K562 (cell line): ENCODE results near the gene LEPR. TPM values are rescaled to one million over a fixed set of nuclear protein-coding genes. Genes with fewer than 3 reads are reported as not detected.

Source experiments
- ATAC-seq: fragments of 200-7000 bp; cut with Tn5 transposase; 3 replicates; pipeline ENCODE4 v1.9.1; 2020; ENCODE audit warnings: moderate library complexity
- BruUV-seq: library from RNA; stranded (reverse); fragments of 400-500 nt; replicated peaks from 2 replicates; lab custom pipeline; 2021; lab: Mats Ljungman, UMichigan
- CTCF ChIA-PET: fragments of 300-600 bp; formaldehyde crosslinking; extraction: SDS; loops from one replicate; lab custom pipeline; 2021; ENCODE audit warnings: low intra/inter-chr PET ratio; lab: Yijun Ruan, JAX
- POLR2A ChIA-PET: fragments of 300-600, 350-650 bp; sonication (Branson Sonifier 250); formaldehyde crosslinking; extraction: SDS; loops from one replicate; lab custom pipeline; 2021; ENCODE audit warnings: antibody characterized with exemption, inconsistent platforms; lab: Yijun Ruan, JAX
- DNase-seq, 4 experiments: peaks; one replicate each; pipeline versions ENCODE4 v3.0.0 to v3.0.0-alpha.2; 2011 to 2018; ENCODE audit warnings: low spot score in 3 of 4, mixed read lengths in 3 of 4; ENCODE audit errors: extremely low read depth in 1 of 4
- FAIRE-seq: peaks from 2 replicates; lab custom pipeline; 2011; peaks lifted over from hg19 to GRCh38; lab: Jason Lieb, UNC
- H2AFZ ChIP-seq: 2 replicates; pipeline ENCODE4 v1.6.0; 2011; ENCODE audit warnings: low read depth, low read length, control low read depth, inconsistent platforms
- H3K27ac ChIP-seq: fragments of 200-600 bp; 3 replicates; pipeline ENCODE4 v1.8.0; 2011; ENCODE audit warnings: low read depth, mild to moderate bottlenecking, control low read depth, inconsistent platforms, low read length, moderate library complexity, mixed read lengths; ENCODE audit errors: extremely low read depth
- H3K27me3 ChIP-seq, 2 experiments: fragments of 300-600 bp in 1 of 2; 2 replicates in 1 of 2; 3 replicates in 1 of 2; pipeline versions ENCODE4 v1.6.0 to v1.8.0; 2011; ENCODE audit warnings: inconsistent platforms in 2 of 2, low read length in 2 of 2, mild to moderate bottlenecking in 1 of 2, mixed read lengths in 1 of 2, moderate library complexity in 1 of 2; ENCODE audit not compliant: control insufficient read depth in 2 of 2, insufficient read depth in 2 of 2
- H3K36me3 ChIP-seq: fragments of 300-600 bp; 3 replicates; pipeline ENCODE4 v1.8.0; 2011; ENCODE audit warnings: mild to moderate bottlenecking, low read length, inconsistent platforms; ENCODE audit not compliant: control insufficient read depth, insufficient read depth
- H3K4me1 ChIP-seq, 2 experiments: fragments of 200-600 bp in 1 of 2; replicated peaks in 1 of 2; 2 replicates in 1 of 2; 3 replicates in 1 of 2; pipeline versions ENCODE4 v1.5.1 to v1.8.0; 2011; ENCODE audit warnings: inconsistent platforms in 2 of 2, low read length in 2 of 2, mild to moderate bottlenecking in 1 of 2, mixed read lengths in 1 of 2, moderate library complexity in 1 of 2; ENCODE audit not compliant: control insufficient read depth in 2 of 2, insufficient read depth in 2 of 2
- H3K4me2 ChIP-seq: 2 replicates; pipeline ENCODE4 v1.6.1; 2011; ENCODE audit warnings: low read length, control low read depth, inconsistent platforms, mixed read lengths; ENCODE audit not compliant: insufficient read depth
- H3K4me3 ChIP-seq: fragments of 200-600 bp; sonication (generic), shearing (Covaris generic); 2 replicates; pipeline ENCODE4 v1.5.1; 2016; ENCODE audit warnings: control low read depth, inconsistent platforms
- H3K79me2 ChIP-seq: fragments of 200-600 bp; 3 replicates; pipeline ENCODE4 v1.8.0; 2011; ENCODE audit warnings: low read length, inconsistent platforms; ENCODE audit not compliant: control insufficient read depth, insufficient read depth
- H3K9ac ChIP-seq, 2 experiments: 2 replicates each; pipeline versions ENCODE4 v1.6.0 to v1.6.1; 2011; ENCODE audit warnings: low read depth in 2 of 2, low read length in 2 of 2, control low read depth in 1 of 2, inconsistent platforms in 1 of 2, mild to moderate bottlenecking in 1 of 2, mixed read lengths in 1 of 2; ENCODE audit not compliant: insufficient read depth in 1 of 2
- H3K9me1 ChIP-seq: one replicate; pipeline ENCODE4 v1.6.0; 2011; ENCODE audit warnings: inconsistent platforms, mild to moderate bottlenecking, low read length, moderate library complexity; ENCODE audit not compliant: control insufficient read depth, insufficient read depth
- H3K9me3 ChIP-seq: replicated peaks from 2 replicates; pipeline ENCODE4 v1.5.1; 2011; ENCODE audit warnings: low read depth, low read length, inconsistent platforms; ENCODE audit not compliant: control insufficient read depth, insufficient read depth
- H4K20me1 ChIP-seq: replicated peaks from 2 replicates; pipeline ENCODE4 v1.6.1; 2011; ENCODE audit warnings: low read length, inconsistent platforms, mixed read lengths; ENCODE audit not compliant: control insufficient read depth, insufficient read depth
- IFI16 ChIP-seq: fragments of 250-450 bp; sonication (Bioruptor Pico); IDR thresholded peaks from 2 replicates; pipeline ENCODE4 v2.1.2; 2022; ENCODE audit warnings: mild to moderate bottlenecking, inconsistent platforms
- KLF1 ChIP-seq: fragments of 450-650 bp; IDR thresholded peaks from 2 replicates; pipeline ENCODE4 v1.6.1; 2016; ENCODE audit warnings: missing genetic modification characterization, missing compliant biosample characterization
- MECOM ChIP-seq: fragments of 250-450 bp; sonication (Bioruptor Pico); IDR thresholded peaks from 2 replicates; pipeline ENCODE4 v1.8.0; 2022; ENCODE audit warnings: inconsistent platforms
- SETDB1 ChIP-seq: IDR thresholded peaks from one replicate; pipeline ENCODE4 v1.6.1; 2012; ENCODE audit warnings: low read length, control low read depth, inconsistent platforms
- SNRNP70 ChIP-seq: fragments of 200-400 bp; formaldehyde crosslinking; optimal IDR thresholded peaks from 2 replicates; pipeline ENCODE3; 2017; ENCODE audit warnings: low read depth, low read length
- ZNF212 ChIP-seq: fragments of 450-650 bp; formaldehyde crosslinking; IDR thresholded peaks from 2 replicates; pipeline ENCODE4 v1.4.0; 2020; ENCODE audit warnings: mild to moderate bottlenecking
- ZNF263 ChIP-seq: sonication (generic); formaldehyde crosslinking; IDR thresholded peaks from 2 replicates; pipeline ENCODE4 v1.8.0; 2022; ENCODE audit warnings: mild to moderate bottlenecking, missing genetic modification reagents, borderline replicate concordance
- WGBS: fragments of 100-300 bp; shearing (Covaris generic); methylation state at CpG from one replicate; pipeline ENCODE4 v1.1.6; 2016; ENCODE audit warnings: low coverage, mixed read lengths; ENCODE audit not compliant: insufficient coverage; ENCODE audit errors: missing lambda C conversion rate; 5-methylcytosine and 5-hydroxymethylcytosine counted together
- in situ Hi-C: fragments of 300-500 bp; cut with MboI; formaldehyde crosslinking; loops from 4 replicates; pipeline ENCODE4 v1.15.0; 2018; ENCODE audit warnings: inconsistent platforms, mixed read lengths
- intact Hi-C: fragments of 100-400 bp; cut with micrococcal nuclease; formaldehyde crosslinking; loops from 2 replicates; pipeline ENCODE4 v1.14.2; 2022
- polyA plus RNA-seq, 8 experiments: library from polyadenylated mRNA; depleted of rRNA in 4 of 8; stranded (reverse) in 5 of 8; unstranded in 3 of 8; fragments of >200 nt; fragmentation: Nextera tagmentation in 2 of 8; fragmentation: Illumina TruSeq in 1 of 8; extraction: Ambion mirVana in 2 of 8; extraction: Trizol in 1 of 8; gene quantifications; 2 replicates each; pipeline versions ENCODE4 v1.2.1 to v1.2.3, GENCODE V29; 2011 to 2014; ENCODE audit warnings: inconsistent platforms in 1 of 8, missing spikeins in 1 of 8
- total RNA-seq, 7 experiments: library from RNA; depleted of rRNA in 6 of 7; stranded (reverse); fragments of >200 nt in 6 of 7; fragmentation: Illumina TruSeq in 2 of 7; extraction: Trizol in 2 of 7; gene quantifications; 2 replicates each; pipeline versions ENCODE4 v1.2.1 to v1.2.3, GENCODE V29; 2011 to 2021; ENCODE audit warnings: low replicate concordance in 1 of 7
- TF ChIP-seq, protein P1 (sequence below), 2 experiments: fragments of 450-650 bp; IDR thresholded peaks; 2 replicates each; pipeline ENCODE4 v1.6.1; 2016; ENCODE audit warnings: mild to moderate bottlenecking in 2 of 2, borderline replicate concordance in 1 of 2, low read depth in 1 of 2, moderate library complexity in 1 of 2

Gene LEPR
- total and polyA plus RNA-seq, 9 of the 15 experiments (the other 6 are each of a cell fraction or from before 2014, with no cell fraction given) = 12.2 to 111 (median 43.1) TPM

DNA sequence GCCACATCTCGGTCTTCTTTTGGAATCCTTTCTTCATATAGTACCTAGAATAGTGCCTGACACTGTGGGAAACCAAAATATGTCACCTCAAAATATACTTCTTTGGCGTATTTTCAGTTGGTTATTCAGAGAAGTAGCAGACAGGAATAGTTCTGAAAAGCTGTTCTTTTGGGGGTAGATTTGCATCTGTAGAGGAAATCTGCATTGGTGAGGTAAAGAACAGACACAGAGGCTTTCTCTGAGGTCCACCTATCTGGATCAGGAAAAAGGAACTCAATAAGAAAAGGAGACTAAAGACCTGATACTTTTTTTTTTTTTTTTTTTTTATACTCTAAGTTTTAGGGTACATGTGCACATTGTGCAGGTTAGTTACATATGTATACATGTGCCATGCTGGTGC, 23.2 kb downstream of the LEPR start:
- TF ChIP-seq ZNF212 (CRISPR knock-in tag) (no peak), ZNF263 (no peak), IFI16 (CRISPR knock-in tag) (no peak), SETDB1 (no peak), KLF1 (no peak), SNRNP70 (no peak), MECOM (CRISPR knock-in tag) (no peak)
- TF ChIP-seq, protein P1, sequence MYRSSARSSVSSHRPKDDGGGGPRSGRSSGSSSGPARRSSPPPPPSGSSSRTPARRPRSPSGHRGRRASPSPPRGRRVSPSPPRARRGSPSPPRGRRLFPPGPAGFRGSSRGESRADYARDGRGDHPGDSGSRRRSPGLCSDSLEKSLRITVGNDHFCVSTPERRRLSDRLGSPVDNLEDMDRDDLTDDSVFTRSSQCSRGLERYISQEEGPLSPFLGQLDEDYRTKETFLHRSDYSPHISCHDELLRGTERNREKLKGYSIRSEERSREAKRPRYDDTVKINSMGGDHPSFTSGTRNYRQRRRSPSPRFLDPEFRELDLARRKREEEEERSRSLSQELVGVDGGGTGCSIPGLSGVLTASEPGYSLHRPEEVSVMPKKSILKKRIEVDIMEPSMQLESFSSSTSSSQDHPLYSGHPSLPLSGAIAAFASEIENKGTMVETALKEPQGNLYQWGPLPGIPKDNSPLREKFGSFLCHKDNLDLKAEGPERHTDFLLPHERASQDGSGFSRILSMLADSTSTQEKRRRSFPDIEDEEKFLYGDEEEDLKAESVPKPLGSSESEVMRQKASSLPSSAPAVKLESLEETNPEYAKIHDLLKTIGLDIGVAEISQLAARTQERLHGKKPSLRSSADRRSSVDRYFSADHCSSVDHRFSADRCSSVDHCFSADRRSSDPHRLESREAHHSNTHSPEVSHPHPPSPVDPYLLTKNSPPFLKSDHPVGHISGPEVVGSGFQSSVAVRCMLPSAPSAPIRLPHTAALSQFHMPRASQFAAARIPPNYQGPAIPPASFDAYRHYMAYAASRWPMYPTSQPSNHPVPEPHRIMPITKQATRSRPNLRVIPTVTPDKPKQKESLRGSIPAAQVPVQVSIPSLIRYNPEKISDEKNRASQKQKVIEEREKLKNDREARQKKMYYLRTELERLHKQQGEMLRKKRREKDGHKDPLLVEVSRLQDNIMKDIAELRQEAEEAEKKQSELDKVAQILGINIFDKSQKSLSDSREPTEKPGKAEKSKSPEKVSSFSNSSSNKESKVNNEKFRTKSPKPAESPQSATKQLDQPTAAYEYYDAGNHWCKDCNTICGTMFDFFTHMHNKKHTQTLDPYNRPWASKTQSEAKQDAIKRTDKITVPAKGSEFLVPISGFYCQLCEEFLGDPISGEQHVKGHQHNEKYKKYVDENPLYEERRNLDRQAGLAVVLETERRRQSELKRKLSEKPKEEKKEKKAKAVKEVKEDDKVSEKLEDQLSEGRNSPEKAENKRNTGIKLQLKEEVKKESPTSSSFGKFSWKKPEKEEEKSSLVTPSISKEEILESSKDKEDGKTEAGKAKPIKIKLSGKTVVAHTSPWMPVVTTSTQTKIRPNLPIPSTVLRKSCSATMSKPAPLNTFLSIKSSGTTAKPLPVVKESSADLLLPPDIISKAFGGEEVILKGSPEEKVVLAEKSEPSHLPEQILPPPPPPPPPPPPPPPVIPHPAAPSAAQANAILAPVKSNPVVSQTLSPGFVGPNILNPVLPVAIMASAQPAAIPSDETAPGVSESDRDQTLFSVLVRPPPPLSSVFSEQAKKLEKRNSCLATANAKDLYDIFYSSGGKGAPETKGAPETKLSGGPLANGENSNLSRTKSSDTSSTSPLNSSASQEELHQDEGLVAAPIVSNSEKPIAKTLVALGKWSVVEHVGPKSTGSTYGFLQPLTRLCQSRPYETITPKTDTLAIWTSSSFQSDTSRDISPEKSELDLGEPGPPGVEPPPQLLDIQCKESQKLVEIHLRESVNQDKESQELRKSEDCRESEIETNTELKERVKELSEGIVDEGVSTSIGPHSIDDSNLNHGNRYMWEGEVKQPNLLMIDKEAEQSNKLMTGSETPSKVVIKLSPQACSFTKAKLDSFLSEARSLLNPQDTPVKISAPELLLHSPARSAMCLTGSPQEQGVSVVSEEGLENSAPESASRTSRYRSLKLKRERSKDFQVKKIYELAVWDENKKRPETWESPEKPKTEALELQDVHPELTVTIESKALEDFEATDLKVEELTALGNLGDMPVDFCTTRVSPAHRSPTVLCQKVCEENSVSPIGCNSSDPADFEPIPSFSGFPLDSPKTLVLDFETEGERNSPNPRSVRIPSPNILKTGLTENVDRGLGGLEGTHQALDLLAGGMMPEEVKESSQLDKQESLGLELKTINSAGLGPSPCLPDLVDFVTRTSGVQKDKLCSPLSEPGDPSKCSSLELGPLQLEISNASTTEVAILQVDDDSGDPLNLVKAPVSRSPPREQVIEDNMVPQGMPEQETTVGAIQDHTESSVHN (IDR thresholded peaks at IDR 0.05; ENCODE audit: borderline replicate concordance in 1 of 2, low read depth in 1 of 2) = no peak
- H3K9me1 ChIP-seq = no peaks in the 10 kb centered on the region
- FAIRE-seq (no peak), ATAC-seq (no peak), DNase-seq (no peak)
- no peaks in the 10 kb centered on the region; the same call in 2 of the 3 replicates for H3K36me3 ChIP-seq
- POLR2A ChIA-PET = interaction anchor here (0.7 kb wide), 1 partner anchor 54 kb away, joined by 3 read pairs; no protein-coding TSS in a partner anchor
- no peaks in the 10 kb centered on the region for H3K79me2 ChIP-seq
- intact Hi-C loops = no loop called here
- in situ Hi-C loops = no loop called here
- H3K27me3 ChIP-seq = no peaks in the 10 kb centered on the region
- H3K4me3 ChIP-seq = no peak overlapping the region
- no peak overlapping the region for H3K9ac ChIP-seq
- no peak overlapping the region for H2AFZ ChIP-seq
- H3K9me3 ChIP-seq = no peaks in the 10 kb centered on the region
- H3K27ac ChIP-seq = no peak overlapping the region
- no peaks in the 10 kb centered on the region for H4K20me1 ChIP-seq
- H3K4me2 ChIP-seq = no peak overlapping the region
- WGBS = 78% methylated on average over 2 of the region's 2 CpGs
- CTCF ChIA-PET = no interaction called here
- no TSS peak for BruUV-seq
- H3K4me1 ChIP-seq = peaks cover 3 to 9% of the 10 kb centered on the region in 2 experiments; a peak in 2 of 5 replicates
